Measurements from ENCODE around the gene NAT8L.

GRCh38 chr4:2048831-2049230, 10.3 kb upstream of the NAT8L start:
- TF ChIP-seq CTCF (IDR thresholded peaks at IDR 0.05) (no peak), SIN3A (IDR thresholded peaks at IDR 0.05; ENCODE audit: borderline replicate concordance, insufficient read depth, low read depth, low read length) (no peak), REST (IDR thresholded peaks at IDR 0.05; ENCODE audit: insufficient read depth in 1 of 2, low read depth in 2 of 2, low read length in 1 of 2) (no peak), POLR2AphosphoS5 (IDR thresholded peaks at IDR 0.05; ENCODE audit: low read depth, low read length) (no peak), TCF7L2 (IDR thresholded peaks at IDR 0.05; ENCODE audit: low read depth, low read length) (no peak)

Measured in Panc1 (cell line).